Activated effector memory CD4-positive, alpha-beta T cell treated with anti-CD3 and anti-CD28 coated beads, Interleukin-2, amount 50 U/mL, for 16 hours (primary cell): ENCODE measurements around the gene ABCB10.
"Not testable (repeated sequence)": the region's sequence is repeated elsewhere in the genome, so short reads cannot be mapped to it uniquely, and the experiment has no call there.

Experiments used
- DNase-seq: peaks from one replicate; pipeline ENCODE4 v3.0.0-alpha.2; 2020

ABCB10 gene

DNA sequence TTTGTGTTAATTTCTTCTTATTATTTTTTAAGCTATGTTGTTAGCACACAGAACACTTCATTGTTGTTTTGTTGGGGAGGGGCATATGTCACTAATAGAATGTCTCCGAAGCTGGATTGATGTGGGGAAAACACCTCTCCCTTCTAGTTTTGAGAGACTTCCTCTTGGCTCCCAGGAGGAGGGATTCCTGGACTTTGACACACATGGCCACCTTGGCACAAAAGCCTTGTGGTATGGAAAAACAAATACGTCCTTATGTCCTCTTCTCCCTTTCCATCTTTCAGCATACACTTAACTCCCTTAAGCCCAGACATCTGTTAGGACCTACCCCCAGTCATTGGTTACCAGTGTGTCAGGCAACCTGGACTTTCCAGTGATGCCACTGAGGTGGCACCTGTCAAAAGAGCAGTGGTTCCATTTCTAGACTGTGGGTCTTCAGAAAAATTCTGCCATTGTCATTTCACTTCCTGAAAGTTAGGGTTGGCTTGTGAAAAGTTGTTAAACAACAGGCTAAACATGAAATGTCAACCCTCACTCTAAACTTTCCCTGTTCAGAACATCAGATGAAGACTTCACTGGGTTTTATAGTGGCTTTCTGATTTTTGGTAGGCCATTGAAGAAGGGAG lies 12.5 kb upstream of the ABCB10 start:
- DNase-seq = no peak

DNA sequence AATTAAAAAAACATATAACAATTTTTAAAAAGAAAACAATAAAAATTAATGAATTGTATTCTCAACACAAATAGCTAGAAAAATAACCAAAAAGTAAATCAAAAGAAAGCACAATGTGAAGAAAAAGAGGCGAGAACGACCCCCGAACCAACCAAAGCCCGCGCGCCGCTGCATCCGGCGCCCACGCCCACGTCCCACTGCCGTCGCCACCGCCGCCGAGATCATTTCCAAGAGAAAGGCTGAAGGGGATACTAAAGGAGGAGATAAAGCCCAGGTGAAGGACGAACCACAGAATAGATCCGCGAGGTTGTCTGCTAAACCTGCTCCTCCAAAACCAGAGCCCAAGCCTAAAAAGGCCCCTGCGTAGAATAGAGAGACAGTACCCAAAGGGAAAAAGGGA lies 11.8 kb upstream of the ABCB10 start:
- no peak for DNase-seq

DNA sequence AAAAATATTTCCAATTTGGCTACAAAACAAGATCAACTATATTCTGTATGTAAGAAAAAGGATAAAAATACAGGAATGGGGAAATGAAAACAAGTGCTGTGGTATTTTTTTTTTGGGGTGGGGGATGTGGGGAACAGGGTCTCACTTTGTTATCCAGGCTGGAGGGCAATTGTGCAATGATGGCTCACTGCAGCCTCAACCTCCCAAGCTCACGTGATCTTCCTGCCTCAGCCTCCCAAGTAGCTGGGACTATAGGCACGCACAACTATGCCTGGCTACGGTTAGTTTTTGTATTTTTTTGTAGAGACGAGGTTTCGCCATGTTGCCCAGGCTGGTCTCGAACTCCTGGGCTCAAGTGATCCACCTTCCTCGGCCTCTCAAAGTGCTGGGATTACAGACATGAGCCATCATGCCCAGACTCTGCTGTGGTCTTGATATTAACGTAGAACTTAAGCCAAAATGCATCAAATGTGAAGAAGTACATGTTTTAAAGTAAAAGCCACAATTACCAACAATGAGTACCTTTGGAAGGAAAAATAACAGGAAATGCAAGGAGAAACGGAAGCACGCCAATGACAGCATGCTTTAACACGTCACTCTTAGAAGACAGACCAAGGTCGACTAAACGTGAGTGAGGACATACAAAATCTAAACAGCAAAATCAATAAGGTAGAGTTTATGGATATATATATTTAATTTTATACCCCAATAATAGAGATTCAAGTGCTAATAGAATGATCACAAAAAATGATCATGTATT lies 8.8 kb upstream of the ABCB10 start:
- DNase-seq = no peak

DNA sequence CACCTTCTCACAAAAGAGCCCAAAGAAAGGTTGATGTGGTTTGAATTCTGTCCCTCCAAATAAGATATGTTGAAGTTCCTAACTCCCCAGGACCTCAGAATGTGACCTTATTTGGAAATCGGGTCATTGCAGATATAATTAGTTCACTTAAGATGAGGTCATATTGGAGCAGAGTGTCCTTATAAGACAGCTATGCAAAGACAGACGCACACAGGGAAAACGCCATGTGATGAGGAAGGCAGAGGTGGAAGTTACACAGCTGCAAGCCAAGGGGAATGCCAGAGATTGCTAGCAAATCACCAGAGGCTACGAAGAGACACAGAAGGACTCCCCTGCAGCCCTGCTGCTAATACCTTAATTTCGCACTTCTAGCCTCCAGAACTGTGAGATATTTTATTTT lies 5.2 kb upstream of the ABCB10 start:
- DNase-seq = no peak

DNA sequence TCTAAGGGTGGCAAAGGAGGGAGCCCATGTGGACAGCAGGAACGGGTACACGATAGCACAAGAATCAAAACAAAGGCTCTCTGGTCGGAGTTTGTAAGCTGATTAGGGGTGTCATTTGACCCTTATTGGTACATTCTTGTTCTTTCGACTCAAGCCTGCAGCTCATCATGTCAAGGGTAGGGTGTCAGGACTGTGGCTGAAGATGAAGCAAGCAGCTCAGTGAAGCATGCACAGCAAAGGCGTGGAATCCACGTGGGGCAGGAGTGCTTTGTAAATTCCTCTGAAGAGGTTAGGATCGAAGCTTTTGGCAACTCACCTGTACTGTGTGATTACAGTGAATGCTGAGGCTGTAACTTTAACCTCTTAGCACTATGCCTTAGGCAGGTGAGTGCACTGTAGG lies 4.7 kb upstream of the ABCB10 start:
- no peak for DNase-seq

DNA sequence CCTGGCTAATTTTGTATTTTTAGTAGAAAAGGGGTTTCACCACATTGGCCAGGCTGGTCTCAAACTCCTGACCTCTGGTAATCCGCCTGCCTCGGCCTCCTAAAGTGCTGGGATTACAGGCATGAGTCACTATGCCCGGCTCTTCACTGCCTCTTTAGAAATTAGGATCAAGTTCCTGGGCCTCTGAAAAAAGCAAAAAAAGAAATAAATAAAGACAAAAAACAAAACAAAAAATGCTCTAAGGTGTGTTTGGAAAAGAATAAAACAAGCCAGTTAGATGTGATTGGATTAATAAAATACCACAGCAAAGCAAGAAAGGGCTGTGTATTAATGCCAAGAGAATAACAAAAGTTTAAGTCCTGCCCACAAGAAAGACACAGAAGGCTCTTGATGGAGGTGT lies 4.2 kb upstream of the ABCB10 start:
- no peak for DNase-seq

DNA sequence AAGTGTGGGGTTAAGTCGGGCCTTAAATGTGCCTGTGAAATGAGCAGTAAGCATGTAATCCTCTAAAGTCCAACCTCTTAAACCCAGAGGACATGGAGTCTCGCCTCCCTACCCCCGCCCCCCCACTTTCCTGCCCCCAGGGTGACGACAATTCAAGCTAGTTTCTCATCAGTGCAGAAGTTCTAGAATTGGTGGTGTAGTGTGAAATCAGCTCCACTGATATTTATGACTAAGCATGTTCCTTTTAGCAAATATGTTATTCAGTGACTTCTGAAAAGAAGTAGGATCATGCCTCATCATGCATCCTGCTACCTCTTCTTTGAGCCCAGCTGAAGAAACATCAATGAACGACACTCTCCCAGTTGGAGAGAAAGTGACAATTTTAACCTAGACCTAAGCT lies 2.6 kb upstream of the ABCB10 start:
- DNase-seq = no peak

DNA sequence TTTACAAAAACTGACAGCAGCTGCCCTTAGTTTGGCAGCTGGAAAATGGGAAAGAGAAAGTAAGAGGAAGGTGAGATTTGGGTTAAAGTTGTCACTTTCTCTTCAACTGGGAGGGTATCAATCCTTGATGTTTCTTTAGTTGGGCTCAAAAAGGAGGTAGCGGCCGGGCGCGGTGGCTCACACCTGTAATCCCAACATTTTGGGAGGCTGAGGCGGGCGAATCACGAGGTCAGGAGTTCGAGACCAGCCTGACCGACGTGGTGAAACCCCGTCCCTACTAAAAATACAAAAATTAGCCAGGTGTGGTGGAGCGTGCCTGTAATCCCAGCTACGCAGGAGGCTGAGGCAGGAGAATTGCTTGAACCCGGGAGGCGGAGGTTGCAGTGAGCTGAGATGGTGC lies 1.6 kb upstream of the ABCB10 start:
- DNase-seq = not testable (repeated sequence)

DNA sequence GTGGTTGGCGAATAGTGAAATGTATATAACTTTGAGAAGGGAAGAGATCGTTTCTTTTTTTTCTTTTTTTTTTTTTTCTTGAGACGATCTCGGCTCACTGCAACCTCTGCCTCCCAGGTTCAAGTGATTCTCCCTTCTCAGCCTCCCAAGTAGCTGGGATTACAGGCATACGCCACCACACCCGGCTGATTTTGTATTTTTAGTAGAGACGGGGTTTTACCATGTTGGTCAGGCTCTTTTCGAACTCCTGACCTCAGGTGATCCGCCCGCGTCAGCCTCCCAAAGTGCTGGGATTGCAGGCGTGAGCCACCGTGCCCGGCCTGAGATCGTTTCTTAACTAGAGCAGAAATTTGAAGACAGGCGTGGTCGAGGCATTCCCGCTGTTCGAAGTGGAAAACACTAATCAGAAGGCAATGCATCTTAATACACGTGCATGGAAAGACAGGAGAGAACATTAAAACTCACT lies 862 bp upstream of the ABCB10 start:
- DNase-seq = not testable (repeated sequence)

DNA sequence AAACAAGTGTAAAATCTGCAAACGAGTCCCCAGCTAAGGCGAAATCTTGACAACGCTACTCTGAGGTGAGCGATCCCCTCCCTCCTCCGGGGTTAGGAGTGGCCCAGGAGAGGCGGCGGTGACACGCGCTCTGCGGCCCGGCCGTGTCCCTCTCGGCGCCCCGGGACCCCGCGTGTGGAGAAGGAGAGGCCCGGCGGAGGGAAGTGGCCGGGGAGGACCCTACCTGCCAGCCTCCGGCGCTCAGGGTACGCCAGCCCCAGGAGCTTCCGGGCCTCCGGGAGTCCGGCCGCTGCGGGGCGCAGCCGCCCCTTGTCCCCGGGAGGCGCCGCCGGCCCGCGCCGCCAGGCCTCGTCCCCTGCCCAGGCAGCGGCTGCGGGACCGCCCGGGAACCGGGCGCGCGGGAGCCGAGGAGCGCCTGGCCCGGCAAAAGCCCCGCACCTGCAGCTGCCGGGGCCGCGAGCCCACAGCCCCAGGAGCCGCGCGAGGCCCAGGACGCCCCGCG lies 543 bp downstream of the ABCB10 start:
- DNase-seq = peak; percentile 77

DNA sequence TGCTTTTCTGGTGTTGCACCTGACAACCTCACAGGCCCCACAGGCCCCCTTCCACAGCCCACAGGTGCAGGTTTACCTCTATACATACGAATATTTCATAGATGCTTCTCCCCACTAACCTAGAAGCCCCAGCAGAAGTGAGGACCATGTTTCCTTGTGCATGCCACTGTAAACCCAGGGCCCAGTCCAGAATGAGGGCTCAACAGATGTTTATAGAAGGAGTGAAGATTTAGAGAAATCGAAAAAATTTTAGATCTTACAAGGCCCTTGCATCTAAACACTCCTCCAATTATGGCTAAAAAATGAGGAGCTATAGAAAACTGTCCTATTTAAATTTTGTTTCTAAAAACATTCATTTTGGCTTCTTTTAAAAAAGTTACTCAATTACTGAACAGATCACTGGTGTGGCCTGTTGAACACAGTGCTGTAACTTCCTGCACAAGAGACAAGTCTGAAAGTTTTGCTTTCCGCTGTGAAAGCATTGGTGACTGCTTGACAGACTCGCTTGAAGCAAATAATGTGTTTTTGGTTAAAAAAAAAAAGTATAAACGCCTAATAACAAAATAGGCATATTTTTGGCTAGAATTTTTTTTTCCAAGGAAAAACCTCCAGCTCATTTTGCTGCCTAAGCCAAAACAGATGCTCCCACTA lies 1.2 kb downstream of the ABCB10 start:
- DNase-seq = no peak

DNA sequence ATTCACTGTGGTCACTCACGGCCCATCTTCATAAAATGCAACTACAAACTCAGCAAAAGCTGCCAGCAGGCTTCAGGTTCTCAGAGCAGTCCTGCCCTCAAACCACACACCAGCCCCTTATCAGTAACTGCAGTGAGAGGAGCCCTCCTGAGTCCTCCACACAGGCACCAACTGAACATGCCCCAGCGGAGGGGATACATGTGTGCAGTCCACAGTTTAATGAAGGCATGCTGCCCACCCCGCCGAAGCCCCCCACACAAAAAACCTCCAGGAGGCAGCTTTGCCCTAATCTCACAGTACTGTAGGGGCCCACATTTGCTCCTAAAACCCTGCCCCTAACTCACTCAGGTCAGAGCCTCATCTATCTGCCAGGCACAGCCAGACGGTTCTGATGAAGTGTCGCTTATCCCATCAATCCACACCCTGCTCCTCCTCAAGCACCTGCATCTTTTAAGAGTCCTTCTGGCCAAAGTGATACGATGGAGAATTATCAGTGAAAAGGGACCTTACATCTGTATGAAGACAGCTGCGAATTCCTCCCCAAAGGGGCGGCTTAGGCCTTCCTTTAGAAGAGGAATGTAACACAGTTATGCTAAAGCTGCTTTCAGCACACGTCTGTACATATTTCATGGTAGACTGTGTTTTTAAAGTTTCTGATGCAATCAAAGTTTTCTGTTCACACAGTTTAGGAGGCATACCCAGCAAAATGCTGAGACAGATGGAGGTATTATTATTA lies 3.5 kb downstream of the ABCB10 start:
- no peak for DNase-seq

DNA sequence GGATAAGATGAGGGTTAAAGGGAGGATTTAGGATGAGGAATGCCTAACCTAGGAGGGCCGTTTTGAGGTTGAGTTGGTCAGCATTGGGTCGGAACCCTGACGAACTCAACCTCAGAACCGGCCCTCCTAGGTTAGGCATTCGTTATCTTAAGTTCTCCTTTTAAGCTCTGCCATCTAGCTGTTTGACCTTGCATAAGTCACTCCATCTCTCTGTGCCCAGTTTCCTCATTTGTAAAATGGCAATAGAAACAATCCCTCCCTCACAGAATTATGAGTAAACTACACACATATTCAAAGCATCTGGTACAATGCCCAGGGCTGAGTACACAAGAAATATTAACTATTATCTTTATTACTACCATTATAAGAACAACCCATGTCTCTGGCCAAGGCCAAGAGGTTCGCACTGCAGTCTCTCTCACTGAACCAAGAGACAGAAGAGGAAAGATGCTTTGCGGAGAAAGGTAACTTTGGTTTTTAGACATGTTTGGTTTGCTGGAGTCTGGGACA lies 4.8 kb downstream of the ABCB10 start:
- DNase-seq = no peak

DNA sequence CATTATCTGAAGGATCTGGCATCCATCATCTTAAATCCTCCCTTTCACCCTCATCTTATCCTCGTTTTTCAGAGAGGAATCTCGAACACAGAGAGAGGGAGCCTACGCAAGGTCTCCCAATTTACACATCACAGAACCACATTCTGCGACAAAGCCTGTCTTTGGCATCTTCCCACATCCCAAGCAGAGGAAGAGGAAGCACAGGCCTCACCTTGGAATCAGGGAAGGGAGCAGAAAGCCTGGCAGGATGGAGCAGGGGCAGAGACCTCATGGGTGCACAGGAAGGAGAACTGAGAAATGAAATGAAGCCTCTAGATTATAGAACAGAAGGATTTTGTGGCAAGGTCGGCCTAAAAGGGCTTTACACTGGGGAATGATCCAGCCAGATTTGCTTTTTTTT lies 5.8 kb downstream of the ABCB10 start:
- DNase-seq = no peak

DNA sequence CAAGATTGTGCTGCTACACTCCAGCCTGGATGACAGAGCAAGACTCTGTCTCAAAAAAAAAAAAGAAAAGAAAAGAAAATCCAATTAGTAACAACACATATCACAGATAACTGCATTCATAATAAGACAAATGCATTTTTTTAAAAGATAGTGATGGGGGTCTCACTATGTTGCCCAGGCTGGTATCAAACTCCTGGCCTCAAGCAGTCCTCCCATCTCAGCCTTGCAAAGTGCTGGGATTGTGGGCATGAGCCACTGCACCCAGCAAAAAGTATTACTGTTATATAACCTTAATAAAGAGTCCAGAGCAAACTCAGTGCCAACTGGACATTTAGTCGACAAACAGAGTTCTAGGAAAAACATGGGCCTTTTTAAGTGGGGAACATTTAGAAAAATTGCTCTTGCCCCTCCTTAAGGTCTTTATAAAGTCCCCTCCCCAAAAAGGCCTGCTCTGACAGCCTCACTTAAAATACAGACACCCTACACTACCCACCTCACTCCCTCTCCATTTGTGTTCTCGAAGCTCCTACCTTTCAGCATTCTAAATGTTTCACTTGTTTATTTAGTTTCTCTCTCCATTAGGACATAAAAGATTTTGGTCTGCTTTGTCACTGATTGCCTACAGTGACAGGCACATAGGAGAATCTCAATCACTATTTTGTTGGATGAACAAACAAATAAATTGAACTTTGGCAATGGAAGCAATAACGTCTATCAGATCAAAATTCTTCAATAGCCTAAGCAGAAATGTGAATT lies 7.5 kb downstream of the ABCB10 start:
- no peak for DNase-seq

DNA sequence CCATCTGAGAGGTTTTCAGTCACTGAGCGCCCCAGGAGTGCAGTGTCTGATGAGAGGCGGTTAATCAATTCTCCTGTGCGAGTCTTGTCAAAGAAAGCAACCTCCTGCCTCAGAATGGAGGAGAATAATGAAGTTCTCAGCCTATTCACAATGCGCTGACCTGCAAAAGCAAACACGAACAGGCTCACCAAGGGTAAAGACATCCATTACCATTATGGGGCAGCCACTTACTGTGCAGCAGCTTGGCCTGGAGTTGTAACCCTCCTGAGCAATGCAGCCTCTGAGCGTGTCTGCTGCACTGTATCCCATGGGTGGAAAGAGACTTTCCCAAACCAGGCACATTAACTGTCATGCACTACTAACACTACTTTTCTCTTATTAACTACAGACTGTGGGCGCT lies 11.0 kb downstream of the ABCB10 start:
- DNase-seq = no peak

DNA sequence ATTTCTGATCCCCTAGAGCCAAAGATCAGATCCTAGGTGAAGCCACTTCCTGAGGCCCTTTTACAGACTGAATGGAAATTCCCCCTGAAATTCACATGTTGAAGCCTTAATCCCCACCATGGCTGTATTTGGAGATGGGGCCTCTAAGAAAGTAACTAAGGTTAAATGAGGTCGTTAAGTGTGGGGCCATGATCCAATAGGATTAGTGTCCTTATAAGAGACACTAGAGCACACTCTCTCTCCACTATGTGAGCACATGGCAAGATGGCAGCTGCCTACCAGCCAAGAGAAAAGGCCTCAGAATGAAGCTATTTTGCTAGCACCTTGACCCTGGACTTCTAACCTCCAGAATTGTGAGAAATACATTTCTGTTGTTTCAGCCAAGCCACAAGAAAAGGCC lies 13.9 kb downstream of the ABCB10 start:
- DNase-seq = no peak

DNA sequence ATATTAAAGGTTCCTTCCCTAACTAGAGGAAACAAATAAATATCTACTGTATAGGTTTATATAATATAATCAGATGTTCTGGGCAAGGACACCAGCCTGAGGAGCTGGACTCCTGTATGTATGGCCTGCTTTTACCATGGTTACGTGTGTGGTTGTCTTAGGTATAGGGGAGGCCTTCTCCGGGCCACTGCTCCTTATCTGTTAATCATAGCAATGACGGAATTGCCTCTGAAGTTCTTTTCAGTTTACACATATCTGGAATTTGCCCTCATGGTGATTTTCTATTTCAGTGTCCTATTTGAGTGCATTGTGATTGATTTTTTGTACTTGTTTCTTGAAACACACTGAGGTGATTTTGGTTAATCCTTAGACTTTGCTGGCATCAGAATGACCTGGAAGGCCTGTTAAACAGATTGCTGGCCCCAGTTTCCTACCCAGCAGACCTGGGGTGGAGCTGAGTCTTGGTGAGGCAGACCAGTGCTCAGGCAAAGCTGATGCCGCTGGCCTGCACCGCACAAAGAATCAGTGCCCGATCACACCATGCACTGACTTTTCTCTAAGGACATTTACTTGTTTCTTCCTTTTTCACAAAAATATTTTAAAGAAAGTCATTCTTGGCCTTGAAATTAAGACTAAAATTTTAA lies 18.5 kb downstream of the ABCB10 start:
- DNase-seq = no peak

DNA sequence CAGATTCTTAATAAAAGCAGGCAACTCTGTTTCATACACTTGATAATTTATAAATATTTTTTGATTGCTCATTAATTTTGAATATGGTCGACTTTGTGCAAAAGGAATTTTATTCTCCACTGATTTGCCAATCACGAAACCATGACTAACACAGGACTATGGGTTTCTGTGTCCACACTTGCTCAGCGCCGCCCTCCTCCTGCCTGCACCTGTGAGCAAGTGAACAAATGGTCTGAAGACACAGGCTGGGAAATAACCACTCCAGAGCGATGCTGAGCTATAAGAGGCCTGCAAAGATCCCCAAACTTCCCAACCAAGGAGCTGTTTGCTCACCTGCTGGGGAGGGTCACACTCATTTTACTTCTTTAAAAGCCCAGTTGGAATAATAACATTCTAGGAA lies 19.6 kb downstream of the ABCB10 start:
- DNase-seq = no peak

DNA sequence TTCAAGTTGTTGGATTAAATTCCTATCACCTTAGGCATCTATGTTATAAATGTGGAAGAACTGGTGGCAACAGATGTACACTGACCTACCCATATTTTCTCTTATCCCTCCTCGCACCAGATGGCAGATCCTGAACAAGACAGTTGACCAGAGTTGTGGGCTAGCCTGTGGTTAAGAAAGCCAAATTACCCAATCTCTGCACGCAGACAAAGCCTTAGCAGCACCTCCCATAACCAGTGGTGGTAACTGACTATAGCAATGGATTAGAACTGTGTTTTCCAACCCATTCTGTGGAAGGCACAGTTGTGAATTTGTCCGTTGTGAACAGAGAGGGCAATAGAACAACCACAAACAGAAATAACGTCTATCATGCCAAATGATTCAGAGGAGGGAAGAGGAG lies 20.6 kb downstream of the ABCB10 start:
- no peak for DNase-seq

DNA sequence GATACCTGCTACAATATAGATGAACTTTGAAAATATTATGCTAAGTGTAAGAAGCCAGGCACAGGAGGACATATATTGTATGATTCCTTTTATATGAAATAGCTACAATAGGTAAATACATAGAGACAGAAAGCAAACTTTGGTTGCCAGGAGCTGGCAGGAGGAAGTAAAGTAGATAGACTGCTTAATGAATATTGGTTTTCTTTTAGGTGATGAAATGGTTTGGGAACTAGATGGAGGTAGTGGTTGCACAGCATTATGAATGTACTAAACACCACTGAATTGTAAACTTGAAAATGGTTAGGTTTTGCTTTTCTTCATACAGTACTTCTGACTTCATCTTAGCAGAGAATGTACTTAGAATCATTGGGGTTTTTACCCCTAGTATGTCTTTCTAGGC lies 21.5 kb downstream of the ABCB10 start:
- DNase-seq = no peak

DNA sequence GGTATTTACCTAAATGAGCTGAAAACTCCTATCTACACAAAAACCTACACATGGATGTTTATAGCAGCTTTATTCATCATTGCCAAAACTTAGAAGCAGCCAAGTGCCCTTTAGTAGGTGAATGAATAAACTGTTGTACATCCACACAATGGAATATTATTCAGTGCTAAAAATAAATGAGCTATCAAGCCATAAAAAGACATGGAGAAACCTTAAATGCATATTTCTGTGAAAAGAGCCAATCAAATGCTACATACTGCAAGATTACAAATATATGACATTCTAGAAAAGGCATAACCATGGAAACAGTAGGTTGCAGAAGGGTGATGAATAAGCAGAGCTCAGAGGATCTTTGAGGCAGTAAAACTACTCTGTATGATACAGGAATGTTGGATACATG lies 23.3 kb downstream of the ABCB10 start:
- DNase-seq = no peak
